GM19463 (cell line): Measurements from ENCODE around the gene CAMP.
A peak's percentile ranks its signal among the peaks of the same experiment; 100 is the strongest.
"Not testable (repeated sequence)": the region's sequence is repeated elsewhere in the genome, so short reads cannot be mapped to it uniquely, and the experiment has no call there.

Experiments
- ATAC-seq: cut with Tn5 transposase; IDR thresholded peaks from one replicate; pipeline ENCODE4 v1.9.1; 2021; ENCODE audit warnings: mild to moderate bottlenecking, moderate library complexity; ENCODE audit not compliant: unreplicated experiment

The CAMP gene

DNA sequence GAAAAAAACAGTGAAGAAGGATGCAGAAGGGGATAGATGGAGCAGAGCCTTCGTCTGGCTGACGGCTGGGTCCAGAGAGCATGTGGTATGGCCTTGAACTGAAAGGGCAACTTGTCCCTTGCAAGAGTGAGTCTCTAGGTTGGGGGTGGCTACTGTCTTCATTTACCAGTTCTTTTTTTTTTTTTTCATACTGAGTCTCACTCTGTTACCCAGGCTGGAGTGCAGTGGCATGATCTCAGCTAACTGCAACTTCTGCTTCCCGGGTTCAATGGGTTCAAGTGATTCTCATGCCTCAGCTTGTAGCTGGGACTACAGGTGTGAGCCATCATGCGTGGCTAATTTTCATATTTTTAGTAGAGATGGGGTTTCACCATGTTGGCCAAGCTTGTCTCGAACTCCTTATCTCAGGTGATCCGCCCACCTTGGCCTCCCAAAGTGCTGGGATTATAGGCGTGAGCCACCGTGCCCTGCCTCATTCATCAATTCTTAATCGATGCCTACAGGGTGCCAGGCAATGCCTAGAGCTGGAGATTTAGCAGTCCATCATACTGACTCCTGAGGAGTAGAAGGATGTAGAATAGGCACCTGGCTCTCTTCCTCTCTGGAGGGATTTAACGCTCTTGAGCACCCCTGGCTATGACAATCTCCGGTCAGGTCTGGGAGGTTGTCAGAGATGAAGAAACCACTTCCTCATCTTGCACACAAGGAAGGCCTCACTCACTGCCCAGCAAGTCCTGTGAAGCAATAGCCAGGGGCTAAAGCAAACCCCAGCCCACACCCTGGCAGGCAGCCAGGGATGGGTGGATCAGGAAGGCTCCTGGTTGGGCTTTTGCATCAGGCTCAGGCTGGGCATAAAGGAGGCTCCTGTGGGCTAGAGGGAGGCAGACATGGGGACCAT is at the start of gene CAMP:
Gene CAMP (plus strand): TSS at position 880 of the 898 bp plus-strand sequence. CDS start 17 bp downstream, at position 897.
- ATAC-seq: peak; percentile 73

DNA sequence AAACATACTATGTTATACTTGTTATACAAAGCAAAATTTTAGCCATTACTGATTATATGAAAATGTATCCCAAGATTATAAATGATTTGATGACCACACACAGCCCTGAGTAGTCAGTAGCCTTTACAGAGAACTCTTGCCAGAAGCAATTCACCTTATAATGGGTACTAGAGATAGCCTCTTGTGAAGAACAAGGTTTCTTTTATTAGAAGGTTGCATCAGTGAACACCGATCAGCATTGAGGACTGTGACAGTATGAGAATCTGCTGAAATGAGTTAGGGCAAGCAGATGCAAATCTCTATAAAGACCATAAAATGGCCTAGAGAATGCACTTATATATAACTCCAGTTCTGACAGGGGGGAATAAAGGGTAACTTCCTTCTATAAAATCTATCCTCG is 45.2 kb upstream of the CAMP start:
- no peak for ATAC-seq

- ATAC-seq: no peak
Measured at GRCh38 chr3:48180021-48180420, 43.3 kb upstream of the CAMP start.

- ATAC-seq: no peak
Measured at GRCh38 chr3:48180531-48181253, 42.6 kb upstream of the CAMP start.

GRCh38 chr3:48184299-48184698 is 39.0 kb upstream of the CAMP start:
- ATAC-seq: no peak

- ATAC-seq: no peak
Measured at GRCh38 chr3:48185129-48185528, 38.2 kb upstream of the CAMP start.

DNA sequence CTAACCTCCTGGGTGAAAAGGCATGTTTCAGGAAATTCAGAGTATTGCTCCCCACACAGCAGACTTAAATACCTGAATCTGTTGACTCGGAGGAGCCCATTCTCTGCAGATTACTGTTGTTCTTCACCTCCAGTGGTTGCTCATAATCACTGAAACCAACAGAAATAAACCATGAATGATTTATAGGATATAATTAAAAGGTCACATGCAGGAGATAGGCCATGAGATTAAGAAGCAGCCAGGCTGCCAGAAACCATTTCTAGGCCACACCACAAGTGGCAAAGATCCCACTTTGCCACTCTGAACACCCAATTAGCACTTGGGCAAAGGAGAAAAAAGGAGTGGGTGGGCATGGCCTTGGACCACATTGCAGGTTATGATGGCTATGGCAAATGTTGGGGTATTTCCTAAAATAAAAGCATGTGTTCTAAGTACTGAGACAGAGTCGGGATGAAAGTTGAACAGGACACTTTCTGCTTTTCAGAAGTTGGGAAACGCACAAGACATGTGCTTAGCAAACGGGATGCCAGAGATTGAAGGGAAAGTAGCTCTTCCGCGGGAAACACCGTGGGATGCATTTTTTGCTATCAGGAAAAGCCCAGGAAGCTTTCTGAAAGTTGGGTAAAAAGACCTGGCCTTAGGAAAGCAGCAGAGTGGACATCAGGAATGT is 36.5 kb upstream of the CAMP start:
- no peak for ATAC-seq

GRCh38 chr3:48187301-48187578 is 36.1 kb upstream of the CAMP start:
- no peak for ATAC-seq

GRCh38 chr3:48187579-48188265 is 35.6 kb upstream of the CAMP start:
- ATAC-seq: peak; percentile 23

DNA sequence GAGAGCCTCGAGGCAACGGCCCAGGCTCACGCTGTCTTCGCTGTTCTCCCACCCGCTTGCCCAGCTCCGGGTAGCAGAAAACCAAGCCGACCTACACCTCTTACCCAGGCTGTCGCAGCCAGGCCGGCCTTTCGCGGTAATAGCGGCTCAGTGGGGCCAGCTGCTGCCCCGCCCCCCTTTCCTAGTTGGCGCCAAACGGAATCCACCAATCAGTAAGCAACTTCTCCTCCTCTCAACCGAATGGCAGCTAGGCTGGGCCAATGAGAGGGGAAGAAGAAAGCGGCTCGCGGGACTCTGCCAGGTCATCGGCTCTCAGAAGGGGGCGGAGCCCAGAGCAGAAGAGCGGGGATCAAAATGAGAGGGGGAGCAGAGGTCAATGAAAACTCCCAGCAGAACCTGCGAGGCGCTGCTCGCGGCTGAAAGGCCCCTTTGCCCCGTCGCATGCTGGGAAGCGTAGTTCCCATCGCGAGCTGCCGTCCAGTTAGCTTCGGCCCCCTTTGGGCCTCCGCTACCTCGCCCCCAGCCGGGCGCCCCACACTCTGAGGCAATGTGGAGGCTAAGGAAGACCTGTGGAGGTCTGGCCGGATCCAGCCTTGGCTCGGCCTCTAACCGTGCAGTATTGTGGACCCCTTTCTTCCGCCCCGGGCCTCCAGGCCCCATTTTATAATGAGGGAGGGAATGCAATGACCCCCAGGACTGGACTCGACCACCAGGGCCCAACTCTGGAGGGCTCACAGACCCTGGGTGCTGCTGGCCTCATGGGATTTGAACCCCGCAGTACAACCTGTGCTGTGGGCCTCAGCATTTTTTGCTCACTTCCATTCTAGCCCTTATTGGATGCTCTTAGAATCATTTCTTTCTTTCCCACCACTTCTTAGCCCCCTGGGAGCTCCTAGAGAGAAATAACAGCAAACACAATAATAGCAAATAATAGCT is 34.8 kb upstream of the CAMP start, which contains the start of gene CDC25A:
Gene CDC25A (minus strand): TSS at position 152 of the 936 bp plus-strand sequence. CDS start 470 bp downstream, outside the sequence.
- ATAC-seq: peak; percentile 96

- no peak for ATAC-seq
Measured at GRCh38 chr3:48189321-48189720, 34.0 kb upstream of the CAMP start.

GRCh38 chr3:48190911-48191310 is 32.4 kb upstream of the CAMP start:
- no peak for ATAC-seq

- ATAC-seq: no peak
Measured at GRCh38 chr3:48194446-48195071, 28.7 kb upstream of the CAMP start.

GRCh38 chr3:48196611-48197010 is 26.7 kb upstream of the CAMP start:
- no peak for ATAC-seq

DNA sequence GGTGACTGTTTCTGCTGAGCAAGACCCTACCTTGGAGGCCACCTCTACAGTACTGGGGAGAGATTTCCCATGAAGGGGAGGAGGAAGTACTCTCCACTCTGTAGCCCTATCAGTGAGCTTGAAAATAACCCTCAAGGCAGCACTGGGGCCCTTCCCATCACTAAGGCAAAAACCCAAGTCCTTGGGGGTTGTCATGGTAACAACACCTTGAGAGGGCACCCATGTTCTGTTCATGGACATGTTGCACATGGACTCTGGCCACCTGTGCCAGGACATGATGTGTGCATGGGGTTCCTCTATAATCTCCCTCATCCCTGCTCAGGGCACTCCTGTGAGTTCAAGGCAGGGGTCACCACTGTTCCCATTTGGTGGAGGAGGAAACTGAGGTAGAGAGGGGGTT is 24.2 kb upstream of the CAMP start:
- ATAC-seq: no peak

DNA sequence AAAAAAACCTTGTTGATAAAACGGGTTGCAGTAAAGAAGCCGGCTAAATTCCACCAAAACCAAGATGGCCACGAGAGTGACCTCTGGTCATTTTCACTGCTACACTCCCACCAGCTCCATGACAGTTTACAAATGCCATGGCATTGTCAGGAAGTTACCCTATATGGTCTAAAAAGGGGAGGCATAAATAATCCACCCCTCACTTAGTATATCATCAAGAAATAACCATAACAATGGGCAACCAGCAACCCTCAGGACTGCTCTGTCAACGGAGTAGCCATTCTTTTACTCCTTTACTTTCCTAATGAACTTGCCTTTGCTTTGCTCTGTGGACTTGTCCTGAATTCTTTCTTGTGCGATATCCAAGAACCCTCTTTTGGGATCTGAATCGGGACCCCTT is 20.7 kb upstream of the CAMP start:
- no peak for ATAC-seq

- no peak for ATAC-seq
Measured at GRCh38 chr3:48208076-48208475, 15.2 kb upstream of the CAMP start.

- no peak for ATAC-seq
Measured at GRCh38 chr3:48209445-48209844, 13.8 kb upstream of the CAMP start.

DNA sequence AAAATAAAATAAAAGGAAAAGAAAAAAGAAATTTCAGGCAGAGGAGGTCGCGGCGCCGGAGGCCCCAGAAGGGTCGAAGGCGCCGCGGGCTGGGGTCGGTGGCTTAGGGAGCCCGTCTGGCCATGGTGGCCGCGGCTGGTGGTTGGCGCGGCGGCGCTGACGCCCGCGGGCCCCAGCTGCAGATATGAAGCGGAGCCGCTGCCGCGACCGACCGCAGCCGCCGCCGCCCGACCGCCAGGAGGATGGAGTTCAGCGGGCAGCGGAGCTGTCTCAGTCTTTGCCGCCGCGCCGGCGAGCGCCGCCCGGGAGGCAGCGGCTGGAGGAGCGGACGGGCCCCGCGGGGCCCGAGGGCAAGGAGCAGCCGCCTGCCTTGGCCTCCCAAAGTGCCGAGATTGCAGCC is 12.8 kb upstream of the CAMP start:
- not testable (repeated sequence) for ATAC-seq
